HepG2 (cell line): ENCODE results near the gene GP9. TPM values are rescaled to one million over a fixed set of nuclear protein-coding genes. Genes with fewer than 3 reads are reported as not detected.

ENCODE experiments used
- ETV5 ChIP-seq: IDR thresholded peaks from 2 replicates; pipeline ENCODE4 v1.6.1; 2018; ENCODE audit warnings: missing biosample characterization, missing genetic modification reagents, inconsistent platforms, borderline replicate concordance
- GABPB1 ChIP-seq: IDR thresholded peaks from 2 replicates; pipeline ENCODE4 v1.6.1; 2016; ENCODE audit warnings: mild to moderate bottlenecking, missing genetic modification reagents, moderate library complexity, missing compliant biosample characterization
- HES4 ChIP-seq: sonication (generic); formaldehyde crosslinking; IDR thresholded peaks from 2 replicates; pipeline ENCODE4 v1.9.0; 2021; ENCODE audit warnings: mild to moderate bottlenecking, missing genetic modification reagents, borderline replicate concordance
- MAFF ChIP-seq: IDR thresholded peaks from 2 replicates; pipeline ENCODE4 v1.6.1; 2011; ENCODE audit warnings: low read depth, low read length, improper control_type of control experiment
- MYC ChIP-seq: sonication (generic); formaldehyde crosslinking; IDR thresholded peaks from 2 replicates; pipeline ENCODE4 v1.9.0; 2021; ENCODE audit warnings: missing genetic modification reagents, borderline replicate concordance
- NCOA5 ChIP-seq: sonication (generic); formaldehyde crosslinking; IDR thresholded peaks from 2 replicates; pipeline ENCODE4 v1.4.0; 2020; ENCODE audit warnings: missing genetic modification reagents
- RFXAP ChIP-seq: sonication (generic); formaldehyde crosslinking; IDR thresholded peaks from 2 replicates; pipeline ENCODE4 v1.4.0; 2020; ENCODE audit warnings: missing genetic modification reagents, borderline replicate concordance
- SNRNP70 ChIP-seq: fragments of 200-400 bp; formaldehyde crosslinking; IDR thresholded peaks from 2 replicates; pipeline ENCODE4 v1.6.1; 2017; ENCODE audit warnings: mild to moderate bottlenecking, low read depth, low read length, moderate library complexity
- ZNF235 ChIP-seq: sonication (generic); formaldehyde crosslinking; IDR thresholded peaks from 2 replicates; pipeline ENCODE4 v1.8.1; 2023; ENCODE audit warnings: mild to moderate bottlenecking, missing genetic modification reagents, borderline replicate concordance
- ZNF652 ChIP-seq: IDR thresholded peaks from 2 replicates; pipeline ENCODE4 v1.6.1; 2016; ENCODE audit warnings: low read depth, borderline replicate concordance
- ZNF687 ChIP-seq: sonication (generic); formaldehyde crosslinking; IDR thresholded peaks from 2 replicates; pipeline ENCODE4 v1.5.1; 2020; ENCODE audit warnings: mild to moderate bottlenecking, missing genetic modification reagents, moderate library complexity
- ZNF720 ChIP-seq: sonication (generic); formaldehyde crosslinking; IDR thresholded peaks from 2 replicates; pipeline ENCODE4 v1.4.0; 2020; ENCODE audit warnings: missing genetic modification reagents
- polyA plus RNA-seq, 8 experiments: library from polyadenylated mRNA; depleted of rRNA in 3 of 8; stranded (reverse) in 7 of 8; unstranded in 1 of 8; fragments of >200 nt; fragmentation: Illumina TruSeq in 4 of 8; extraction: Trizol in 4 of 8; gene quantifications; 2 replicates each; pipeline versions ENCODE4 v1.2.1 to v1.2.3, GENCODE V29; 2011 to 2016; ENCODE audit warnings: low read depth in 4 of 8, missing spikeins in 1 of 8, mixed read lengths in 1 of 8; ENCODE audit not compliant: insufficient read depth in 1 of 8
- total RNA-seq, 5 experiments: library from RNA; depleted of rRNA; stranded (reverse); fragments of >200 nt; fragmentation: Illumina TruSeq; extraction: Trizol; gene quantifications; 2 replicates each; pipeline ENCODE4 v1.2.3, GENCODE V29; 2016; ENCODE audit warnings: low read depth in 1 of 5
- TF ChIP-seq, protein P1 (sequence below): sonication (generic); formaldehyde crosslinking; IDR thresholded peaks from 2 replicates; pipeline ENCODE4 v1.4.0; 2020; ENCODE audit warnings: mild to moderate bottlenecking, missing genetic modification reagents
- TF ChIP-seq, protein P2 (sequence below), 2 experiments: sonication (generic) in 1 of 2; formaldehyde crosslinking in 1 of 2; IDR thresholded peaks; 2 replicates each; pipeline versions ENCODE4 v1.4.0 to v1.6.1; 2018 to 2020; ENCODE audit warnings: missing genetic modification reagents in 2 of 2, borderline replicate concordance in 1 of 2, low read depth in 1 of 2, mild to moderate bottlenecking in 1 of 2, missing biosample characterization in 1 of 2
- TF ChIP-seq, protein P3 (sequence below): sonication (generic); formaldehyde crosslinking; IDR thresholded peaks from 2 replicates; pipeline ENCODE4 v1.4.0; 2020; ENCODE audit warnings: missing genetic modification reagents, low read depth, mild to moderate bottlenecking, borderline replicate concordance
- TF ChIP-seq, protein P4 (sequence below): sonication (generic); formaldehyde crosslinking; IDR thresholded peaks from 2 replicates; pipeline ENCODE4 v1.8.0; 2023; ENCODE audit warnings: mild to moderate bottlenecking, missing genetic modification reagents

Gene GP9
- total and polyA plus RNA-seq, 2 of the 13 experiments (the other 11 are each of a cell fraction or from before 2014, with no cell fraction given), result not detected

DNA sequence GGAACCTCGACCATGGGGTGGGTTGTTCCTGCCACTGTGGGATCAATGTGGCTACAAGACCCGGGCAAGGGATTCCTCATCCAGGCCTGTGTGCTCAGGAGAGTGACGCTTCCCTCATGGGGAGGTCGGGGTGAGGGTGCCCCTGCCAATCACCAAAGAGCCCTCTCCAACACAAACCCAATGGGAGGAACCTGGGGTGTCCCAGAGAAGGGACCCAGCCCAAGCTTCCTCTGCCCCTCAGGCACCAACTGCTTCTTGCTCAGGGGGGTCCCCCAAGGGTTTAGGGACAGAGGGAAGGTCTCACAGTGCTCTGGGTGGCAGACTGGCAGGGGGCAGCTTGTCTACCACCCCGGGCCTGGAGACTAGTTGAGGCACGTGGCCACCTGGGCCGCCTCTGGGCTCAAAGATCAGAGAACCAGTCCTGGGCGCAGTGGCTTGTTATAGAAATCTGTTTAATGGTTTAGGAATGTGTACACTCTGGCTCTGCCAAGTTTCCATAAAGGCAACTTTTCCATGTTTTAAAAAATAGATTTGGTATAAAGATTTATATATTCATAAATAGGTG is 26.6 kb downstream of the GP9 start (continued):
- TF ChIP-seq MYC (0 out of 2 replicates have a peak, but pooled peaks have one; percentile 21), GABPB1 (CRISPR knock-in tag) (0 out of 2 replicates have a peak, but pooled peaks have one; percentile 21), HES4 (CRISPR knock-in tag) (no peak), ZNF720 (CRISPR knock-in tag) (no peak), ETV5 (no peak), NCOA5 (CRISPR knock-in tag) (no peak), ZNF235 (no peak), RFXAP (CRISPR knock-in tag) (no peak), ZNF687 (peak; percentile 52), MAFF (no peak), ZNF652 (CRISPR knock-in tag) (no peak), SNRNP70 (no peak)
- TF ChIP-seq, protein P1, sequence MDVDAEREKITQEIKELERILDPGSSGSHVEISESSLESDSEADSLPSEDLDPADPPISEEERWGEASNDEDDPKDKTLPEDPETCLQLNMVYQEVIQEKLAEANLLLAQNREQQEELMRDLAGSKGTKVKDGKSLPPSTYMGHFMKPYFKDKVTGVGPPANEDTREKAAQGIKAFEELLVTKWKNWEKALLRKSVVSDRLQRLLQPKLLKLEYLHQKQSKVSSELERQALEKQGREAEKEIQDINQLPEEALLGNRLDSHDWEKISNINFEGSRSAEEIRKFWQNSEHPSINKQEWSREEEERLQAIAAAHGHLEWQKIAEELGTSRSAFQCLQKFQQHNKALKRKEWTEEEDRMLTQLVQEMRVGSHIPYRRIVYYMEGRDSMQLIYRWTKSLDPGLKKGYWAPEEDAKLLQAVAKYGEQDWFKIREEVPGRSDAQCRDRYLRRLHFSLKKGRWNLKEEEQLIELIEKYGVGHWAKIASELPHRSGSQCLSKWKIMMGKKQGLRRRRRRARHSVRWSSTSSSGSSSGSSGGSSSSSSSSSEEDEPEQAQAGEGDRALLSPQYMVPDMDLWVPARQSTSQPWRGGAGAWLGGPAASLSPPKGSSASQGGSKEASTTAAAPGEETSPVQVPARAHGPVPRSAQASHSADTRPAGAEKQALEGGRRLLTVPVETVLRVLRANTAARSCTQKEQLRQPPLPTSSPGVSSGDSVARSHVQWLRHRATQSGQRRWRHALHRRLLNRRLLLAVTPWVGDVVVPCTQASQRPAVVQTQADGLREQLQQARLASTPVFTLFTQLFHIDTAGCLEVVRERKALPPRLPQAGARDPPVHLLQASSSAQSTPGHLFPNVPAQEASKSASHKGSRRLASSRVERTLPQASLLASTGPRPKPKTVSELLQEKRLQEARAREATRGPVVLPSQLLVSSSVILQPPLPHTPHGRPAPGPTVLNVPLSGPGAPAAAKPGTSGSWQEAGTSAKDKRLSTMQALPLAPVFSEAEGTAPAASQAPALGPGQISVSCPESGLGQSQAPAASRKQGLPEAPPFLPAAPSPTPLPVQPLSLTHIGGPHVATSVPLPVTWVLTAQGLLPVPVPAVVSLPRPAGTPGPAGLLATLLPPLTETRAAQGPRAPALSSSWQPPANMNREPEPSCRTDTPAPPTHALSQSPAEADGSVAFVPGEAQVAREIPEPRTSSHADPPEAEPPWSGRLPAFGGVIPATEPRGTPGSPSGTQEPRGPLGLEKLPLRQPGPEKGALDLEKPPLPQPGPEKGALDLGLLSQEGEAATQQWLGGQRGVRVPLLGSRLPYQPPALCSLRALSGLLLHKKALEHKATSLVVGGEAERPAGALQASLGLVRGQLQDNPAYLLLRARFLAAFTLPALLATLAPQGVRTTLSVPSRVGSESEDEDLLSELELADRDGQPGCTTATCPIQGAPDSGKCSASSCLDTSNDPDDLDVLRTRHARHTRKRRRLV (CRISPR knock-in tag), result no peak
- TF ChIP-seq, protein P2, sequence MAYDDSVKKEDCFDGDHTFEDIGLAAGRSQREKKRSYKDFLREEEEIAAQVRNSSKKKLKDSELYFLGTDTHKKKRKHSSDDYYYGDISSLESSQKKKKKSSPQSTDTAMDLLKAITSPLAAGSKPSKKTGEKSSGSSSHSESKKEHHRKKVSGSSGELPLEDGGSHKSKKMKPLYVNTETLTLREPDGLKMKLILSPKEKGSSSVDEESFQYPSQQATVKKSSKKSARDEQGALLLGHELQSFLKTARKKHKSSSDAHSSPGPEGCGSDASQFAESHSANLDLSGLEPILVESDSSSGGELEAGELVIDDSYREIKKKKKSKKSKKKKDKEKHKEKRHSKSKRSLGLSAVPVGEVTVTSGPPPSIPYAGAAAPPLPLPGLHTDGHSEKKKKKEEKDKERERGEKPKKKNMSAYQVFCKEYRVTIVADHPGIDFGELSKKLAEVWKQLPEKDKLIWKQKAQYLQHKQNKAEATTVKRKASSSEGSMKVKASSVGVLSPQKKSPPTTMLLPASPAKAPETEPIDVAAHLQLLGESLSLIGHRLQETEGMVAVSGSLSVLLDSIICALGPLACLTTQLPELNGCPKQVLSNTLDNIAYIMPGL (CRISPR knock-in tag; IDR thresholded peaks at IDR 0.05; ENCODE audit: borderline replicate concordance in 1 of 2, low read depth in 1 of 2), result no peak
- TF ChIP-seq, protein P3, sequence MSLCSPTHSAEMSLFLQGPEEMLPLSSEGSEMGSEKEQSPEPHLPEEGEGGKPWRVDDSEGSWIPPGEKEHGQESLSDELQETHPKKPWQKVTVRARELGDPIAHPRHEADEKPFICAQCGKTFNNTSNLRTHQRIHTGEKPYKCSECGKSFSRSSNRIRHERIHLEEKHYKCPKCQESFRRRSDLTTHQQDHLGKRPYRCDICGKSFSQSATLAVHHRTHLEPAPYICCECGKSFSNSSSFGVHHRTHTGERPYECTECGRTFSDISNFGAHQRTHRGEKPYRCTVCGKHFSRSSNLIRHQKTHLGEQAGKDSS, result 0 out of 2 replicates have a peak, but pooled peaks have one; percentile 24
- TF ChIP-seq, protein P4, sequence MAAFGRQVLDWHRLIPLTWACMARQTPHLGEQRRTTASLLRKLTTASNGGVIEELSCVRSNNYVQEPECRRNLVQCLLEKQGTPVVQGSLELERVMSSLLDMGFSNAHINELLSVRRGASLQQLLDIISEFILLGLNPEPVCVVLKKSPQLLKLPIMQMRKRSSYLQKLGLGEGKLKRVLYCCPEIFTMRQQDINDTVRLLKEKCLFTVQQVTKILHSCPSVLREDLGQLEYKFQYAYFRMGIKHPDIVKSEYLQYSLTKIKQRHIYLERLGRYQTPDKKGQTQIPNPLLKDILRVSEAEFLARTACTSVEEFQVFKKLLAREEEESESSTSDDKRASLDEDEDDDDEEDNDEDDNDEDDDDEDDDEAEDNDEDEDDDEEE (CRISPR knock-in tag), result no peak
